Esophagus mucosa (tissue), 1 donor: ENCODE results near the gene GTSE1. TPM values are rescaled to one million over a fixed set of nuclear protein-coding genes. Genes with fewer than 3 reads are reported as not detected.

Experiments used
- ATAC-seq: fragments of 200-7000 bp; cut with Tn5 transposase; one replicate; pipeline ENCODE4 v1.9.1; 2020
- total RNA-seq: library from RNA; stranded (reverse); gene quantifications from one replicate; pipeline ENCODE4 v1.2.4, GENCODE V29; 2023
- donor health status: DM: yes; HTN: yes; CAD: no.

Gene GTSE1
- total RNA-seq, 1 donor from 2014 or later: 10.2 TPM

DNA sequence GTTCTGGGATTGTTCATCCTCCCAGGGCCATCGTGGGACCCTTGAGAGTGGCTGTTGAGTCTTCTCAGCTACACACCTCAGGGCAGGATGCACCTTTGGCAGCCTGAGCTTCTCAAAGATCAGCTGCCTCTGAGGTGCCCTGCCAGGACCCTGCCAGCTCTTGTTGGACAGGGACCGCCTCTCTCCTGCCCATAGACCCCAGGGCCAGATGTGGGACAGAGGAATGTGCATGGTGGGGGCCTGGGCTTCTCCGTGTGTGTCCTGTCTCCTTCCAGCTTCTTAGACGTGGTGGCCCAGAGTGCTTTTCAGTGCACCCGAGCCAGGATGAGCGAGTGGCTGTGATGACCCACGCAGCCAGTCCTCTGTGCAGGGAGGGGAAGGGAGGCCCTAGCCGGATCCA, 32.9 kb downstream of the GTSE1 start:
- ATAC-seq: no peak

DNA sequence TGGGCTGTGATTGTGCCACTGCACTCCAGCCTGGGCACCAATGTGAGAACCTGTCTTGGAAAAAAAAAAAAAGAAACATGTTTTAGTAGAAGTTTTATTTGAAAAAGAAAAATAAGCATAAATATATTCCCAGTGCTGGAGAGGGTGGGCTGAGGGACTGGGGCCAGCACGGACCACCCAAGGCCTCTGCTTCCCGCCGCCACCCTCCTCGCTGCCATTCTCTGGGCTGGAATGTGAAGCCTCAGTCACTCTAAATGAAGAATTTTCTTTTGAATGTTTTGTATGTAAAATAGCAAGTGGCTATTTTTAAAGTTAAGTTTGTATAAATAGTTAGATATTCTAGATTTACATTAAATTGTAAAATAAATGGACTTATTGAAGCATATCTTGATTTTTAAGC, 33.8 kb downstream of the GTSE1 start:
- ATAC-seq: no peak

DNA sequence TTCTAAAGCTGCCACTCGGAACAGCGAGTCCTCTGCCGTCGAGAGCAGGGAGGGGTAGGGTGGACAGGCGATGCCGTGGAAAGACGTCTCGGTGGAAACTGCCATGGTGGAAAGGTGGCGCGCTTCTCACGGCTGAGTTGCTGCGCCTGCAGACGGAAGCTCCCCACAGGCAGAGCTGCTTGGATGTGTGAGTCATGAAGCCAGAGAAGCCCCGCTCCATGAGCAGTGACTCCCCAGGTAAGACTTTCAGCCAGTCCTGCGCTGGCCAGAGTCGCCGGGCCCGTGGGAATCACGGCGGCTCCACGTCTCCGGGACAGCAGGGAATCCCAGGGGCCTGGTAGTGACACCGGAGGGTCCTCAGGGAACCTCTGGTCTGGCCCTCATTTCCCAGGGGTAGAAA, 34.8 kb downstream of the GTSE1 start:
- ATAC-seq: no peak

DNA sequence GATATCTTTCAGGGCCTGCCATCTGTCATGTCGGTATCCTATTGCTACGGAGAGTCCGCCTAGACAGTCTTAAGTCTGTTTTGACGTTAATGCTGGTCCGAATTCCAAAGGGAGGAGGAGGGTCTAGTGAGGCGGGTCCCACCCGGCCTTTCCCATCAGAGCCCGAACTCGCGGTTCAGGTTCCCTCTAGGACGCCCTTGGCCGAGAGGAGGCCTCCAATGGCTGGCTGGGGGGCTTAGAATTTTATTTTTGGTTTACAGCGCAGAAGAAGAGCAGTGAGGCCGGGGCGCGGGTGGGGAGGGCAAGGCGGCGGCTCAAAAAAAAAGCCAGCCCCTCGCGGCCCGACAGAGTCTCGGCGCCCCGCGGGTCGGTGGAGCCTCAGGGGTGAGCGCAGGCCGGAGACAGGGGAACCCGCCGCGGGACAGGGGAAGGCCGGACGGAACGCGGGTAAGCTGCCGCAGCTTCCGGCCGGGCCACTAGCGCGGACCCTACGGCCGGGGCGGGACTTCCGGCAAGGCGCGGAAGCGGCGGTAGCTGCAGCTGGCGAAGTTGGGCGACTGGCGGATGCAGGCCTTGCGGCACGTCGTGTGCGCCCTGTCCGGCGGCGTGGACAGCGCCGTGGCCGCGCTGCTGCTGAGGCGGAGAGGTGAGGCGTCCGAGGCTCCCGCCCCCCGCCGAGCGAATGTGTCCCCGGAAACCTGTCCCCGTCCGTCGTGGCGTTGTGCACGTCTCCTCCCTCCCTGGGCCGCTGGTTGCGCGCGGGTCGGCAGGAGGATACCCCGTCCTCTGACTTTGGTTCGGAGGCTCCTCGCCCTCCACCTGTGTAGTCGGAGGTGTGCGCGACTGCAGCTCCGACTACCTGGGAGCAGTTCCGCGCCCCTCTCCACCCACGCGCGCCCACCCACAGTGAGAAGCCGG, 38.8 kb downstream of the GTSE1 start, which contains the start of gene TRMU:
TRMU (plus strand) TSS at position 514 of the 918 bp plus-strand sequence; CDS start at position 565, 51 bp downstream.
- peak; percentile 81 for ATAC-seq

DNA sequence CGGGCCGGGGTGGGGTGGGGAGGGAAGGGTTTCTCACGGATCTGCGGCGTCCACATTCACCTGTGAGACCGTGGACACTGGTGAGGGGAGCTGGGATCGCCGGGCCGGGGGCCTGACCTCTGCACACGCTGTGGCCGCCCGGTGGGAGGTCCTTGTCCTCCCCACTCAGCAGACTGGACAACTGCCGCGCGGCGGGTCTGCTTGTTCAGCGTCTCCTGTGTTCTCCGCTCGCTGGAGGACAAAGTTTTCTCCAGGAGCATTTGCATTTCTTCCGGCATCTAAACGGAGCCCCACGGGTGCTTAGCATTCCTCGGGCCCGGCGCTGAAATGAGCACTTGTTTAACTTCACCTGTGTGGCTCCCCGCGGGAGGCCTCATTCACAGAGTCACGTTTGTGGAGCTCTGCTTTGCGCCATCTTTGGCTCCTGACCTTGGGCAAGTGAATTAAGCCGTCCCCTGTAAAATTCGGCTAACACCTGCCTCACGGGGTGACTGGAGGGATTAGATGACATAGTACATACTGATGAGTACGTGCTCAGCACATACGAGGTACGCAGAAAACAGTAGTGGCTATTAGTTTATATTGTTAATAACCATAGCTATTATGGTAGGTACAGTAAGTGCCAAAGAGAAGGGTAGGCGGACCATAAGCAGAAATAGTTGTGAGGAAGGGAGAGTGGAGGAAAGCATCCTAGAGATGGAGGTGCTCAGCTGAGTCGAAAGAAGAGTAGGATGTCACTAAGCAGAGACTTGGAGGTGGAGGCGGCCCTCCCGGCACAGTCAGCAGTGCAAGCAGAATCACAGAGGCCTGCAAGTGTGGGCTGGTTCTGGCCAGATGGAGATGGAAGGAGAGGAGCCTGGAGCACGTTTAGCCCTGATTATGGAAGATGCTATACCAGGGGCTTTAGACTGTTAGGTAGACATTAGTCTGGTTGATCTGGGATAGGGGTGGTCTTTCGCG, 39.7 kb downstream of the GTSE1 start:
- ATAC-seq: peak; percentile 40

DNA sequence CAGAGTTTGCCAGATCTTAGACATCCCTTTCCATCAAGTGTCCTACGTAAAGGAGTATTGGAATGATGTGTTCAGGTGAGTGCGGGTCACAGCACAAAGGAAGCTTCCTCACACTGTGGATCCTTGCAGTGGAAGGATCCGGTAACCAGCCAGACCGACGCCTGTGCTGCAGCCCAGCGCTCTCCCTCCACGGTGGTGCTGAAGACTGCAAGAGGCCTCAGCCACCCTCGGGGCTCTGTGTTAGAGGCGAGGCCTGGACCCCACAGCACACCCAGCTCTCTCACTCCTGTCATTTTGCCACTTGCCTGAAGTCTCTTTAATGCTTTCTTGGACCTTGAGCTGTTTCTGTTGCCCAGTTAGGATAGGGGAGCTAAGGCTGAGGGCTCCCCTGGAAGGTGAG, 41.2 kb downstream of the GTSE1 start:
- no peak for ATAC-seq

DNA sequence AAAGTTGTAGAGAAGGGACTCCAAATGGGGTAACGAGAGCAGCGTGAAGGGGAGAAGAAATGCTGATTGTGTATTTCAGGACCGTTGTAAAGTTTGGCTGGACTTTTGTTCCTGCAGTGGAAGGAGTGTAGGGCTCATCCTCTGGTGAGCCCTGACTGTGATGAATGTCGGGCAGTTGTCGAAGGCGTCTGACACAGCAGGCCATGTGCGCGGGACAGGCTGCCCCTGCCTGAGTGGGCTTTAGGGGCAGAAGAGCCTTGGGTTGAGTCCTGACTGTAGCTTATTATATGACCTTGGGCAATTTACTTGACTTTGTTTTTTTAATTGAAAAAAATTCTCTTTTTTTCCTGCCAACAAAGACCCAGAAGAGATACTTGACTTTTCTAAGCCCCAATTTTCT, 42.0 kb downstream of the GTSE1 start:
- no peak for ATAC-seq

DNA sequence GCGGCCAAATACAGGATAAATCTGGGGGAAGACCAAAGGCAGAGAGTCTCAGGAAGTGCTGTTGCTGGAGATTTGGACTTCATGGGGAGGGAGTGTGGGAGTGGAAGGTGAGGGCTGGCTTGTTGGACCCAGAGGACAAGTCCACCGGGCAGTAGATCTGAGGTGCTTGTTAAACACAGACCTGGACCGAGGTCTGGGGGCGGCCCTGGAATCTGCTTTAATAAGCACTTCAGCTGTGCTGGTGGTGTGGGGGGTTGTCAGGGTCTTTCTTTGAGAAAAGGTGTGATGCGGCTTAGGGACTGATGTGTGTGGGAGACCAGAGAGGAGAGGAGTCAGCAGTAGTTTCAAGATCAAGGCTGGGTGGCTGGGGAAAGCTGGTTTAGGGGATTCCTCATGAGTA, 43.3 kb downstream of the GTSE1 start:
- no peak for ATAC-seq

DNA sequence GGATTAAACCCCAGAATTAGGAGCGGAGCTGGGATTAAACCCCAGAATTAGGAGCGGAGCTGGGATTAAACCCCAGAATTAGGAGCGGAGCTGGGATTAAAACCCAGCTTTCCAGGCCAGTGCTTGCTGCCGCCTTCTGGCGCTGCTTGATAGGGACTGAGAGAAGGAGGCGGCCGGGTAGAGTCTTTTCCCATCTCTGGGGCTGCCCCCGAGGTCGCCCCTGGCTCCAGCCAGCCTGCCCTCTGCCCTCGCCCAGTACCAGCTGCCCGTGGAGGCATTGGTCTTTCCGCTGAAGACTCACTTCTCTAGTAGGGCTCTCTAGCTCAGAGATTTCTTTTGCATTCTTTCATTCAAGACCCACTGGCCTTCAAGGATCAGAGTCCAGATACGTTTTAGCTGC, 44.0 kb downstream of the GTSE1 start:
- ATAC-seq: no peak

DNA sequence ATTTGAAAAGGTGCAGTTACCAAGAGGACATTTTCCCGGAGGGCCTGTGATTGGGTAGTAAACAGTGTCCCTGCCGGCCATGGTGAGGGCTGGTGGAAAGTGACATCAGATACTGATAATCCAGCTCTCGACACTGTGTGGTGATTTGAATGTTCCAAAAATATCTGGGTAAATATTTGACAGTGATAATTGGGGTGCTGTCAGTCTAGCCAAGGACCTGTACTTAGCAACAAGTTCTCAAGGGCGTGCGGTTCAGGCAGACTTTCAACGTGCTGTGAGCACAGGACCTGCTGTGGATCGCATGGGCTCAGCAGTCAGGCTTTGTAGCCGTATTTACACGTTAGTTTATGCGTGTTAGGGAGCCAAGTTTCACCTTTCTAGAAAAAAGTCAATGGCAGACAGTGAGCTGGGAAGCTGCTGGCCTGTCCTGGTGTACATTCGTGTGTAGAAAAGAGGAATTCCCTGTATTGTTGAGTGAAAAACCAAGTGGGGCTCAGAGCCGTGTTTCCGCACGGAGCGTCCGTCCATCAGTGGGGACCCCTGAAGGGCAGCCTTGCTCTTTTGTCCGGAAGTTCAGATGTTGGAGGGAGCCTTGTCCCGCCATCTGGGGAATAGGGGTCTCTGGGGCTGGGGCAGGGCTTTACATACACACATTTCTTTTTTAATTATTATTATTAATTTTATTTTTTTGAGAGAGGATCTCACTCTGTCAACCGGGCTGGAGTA, 50.2 kb downstream of the GTSE1 start:
- ATAC-seq: no peak

DNA sequence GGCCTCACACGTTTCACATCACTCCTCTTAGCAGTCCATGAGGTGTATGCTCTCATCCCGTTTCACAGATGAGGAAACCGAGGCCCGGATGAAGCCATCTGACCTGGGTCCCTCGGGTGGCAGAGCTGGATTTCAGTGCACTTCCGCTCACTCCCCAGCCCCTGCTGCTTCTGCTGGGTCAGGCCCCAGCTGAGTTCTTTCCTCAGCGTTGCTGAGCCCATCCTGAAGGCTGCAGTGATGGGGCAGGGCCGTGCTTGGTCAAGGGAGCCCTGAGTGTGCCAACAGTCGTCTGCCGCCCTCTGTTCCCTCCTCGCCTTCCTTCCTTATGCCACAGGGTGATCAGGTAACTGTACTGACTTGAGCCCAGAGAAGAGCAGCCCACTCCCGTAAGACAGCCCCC, 51.0 kb downstream of the GTSE1 start:
- no peak for ATAC-seq

DNA sequence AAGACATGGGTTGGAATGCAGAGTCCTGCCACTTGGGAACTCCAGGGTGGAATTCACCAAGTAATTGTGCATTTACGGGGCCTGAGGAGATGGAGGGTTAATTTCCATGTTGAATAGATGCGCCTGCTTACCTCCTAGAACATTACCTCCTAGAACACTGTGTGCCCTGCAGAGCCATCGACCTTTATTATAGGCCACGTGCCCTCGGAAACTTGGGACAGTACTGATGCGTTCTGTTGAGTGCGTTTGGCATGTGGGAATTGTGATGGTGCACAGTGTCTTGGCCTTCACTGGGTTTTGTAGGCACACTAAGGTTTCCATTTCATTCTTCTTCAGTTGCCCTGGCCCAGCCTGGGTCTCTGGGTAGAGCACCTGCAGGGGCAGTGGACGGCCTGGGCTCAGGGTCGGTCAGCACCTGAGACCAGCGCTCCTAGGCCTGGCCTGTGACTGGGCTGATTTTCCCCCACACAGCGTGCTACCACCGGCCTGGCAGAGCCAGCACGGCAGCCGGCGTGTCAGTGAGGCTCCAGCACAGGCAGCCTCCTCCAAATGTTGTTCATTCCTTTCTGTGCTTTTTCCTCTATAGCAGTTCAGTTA, 51.5 kb downstream of the GTSE1 start:
- no peak for ATAC-seq

DNA sequence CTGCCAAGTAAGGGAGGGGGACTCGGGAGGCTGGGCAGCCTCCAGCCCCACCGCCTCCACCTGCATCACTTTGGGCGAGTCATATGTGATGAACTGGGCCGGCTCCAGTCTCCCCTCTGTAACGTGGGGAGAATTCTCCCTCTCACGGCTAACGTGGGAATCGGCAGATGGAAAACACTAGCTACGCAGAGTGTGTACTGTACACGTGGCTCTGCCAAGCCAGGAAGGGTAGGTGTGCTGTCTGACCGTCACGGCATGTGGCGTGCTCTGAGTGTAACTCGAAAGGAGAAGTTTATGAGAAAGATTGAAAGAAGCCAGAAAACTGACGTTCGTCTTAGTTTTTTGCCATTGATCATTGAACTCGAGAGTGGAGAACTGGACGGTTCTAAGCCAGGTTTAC, 52.6 kb downstream of the GTSE1 start:
- no peak for ATAC-seq

DNA sequence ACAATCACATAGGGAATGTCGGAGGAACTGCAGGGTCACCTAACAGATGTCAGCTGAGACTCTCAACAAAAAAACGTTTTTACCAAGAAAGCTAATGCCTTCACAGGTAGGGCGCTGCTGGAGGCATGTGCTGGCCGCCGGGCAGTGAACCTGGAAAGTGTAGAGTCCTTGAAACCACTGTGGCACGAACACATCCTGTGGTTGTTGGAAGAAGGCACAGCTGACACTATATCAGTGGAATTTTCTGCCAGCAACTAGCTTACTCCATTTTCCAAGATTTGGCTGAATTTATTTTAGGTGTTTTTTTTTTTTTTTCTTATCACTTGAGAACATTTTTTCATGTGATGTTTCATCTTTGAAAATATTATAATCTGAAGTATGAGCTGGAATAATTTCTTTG, 53.0 kb downstream of the GTSE1 start:
- ATAC-seq: no peak

DNA sequence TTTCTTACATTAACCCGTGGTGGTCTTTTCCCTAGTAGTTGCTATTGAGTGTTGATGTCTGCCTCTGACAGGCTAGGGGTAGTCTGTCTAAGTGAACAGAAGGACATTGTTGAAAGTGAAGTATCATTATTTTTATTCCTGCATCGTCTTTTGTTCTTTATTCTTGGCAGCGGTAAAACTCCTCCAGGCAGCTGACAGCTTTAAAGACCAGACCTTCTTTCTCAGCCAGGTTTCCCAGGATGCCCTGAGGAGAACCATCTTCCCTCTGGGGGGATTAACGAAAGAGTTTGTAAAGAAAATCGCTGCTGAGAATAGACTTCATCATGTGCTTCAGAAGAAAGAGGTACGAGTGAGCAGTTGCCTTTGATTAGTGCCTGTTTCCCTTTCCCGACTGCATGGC, 53.5 kb downstream of the GTSE1 start:
- no peak for ATAC-seq

DNA sequence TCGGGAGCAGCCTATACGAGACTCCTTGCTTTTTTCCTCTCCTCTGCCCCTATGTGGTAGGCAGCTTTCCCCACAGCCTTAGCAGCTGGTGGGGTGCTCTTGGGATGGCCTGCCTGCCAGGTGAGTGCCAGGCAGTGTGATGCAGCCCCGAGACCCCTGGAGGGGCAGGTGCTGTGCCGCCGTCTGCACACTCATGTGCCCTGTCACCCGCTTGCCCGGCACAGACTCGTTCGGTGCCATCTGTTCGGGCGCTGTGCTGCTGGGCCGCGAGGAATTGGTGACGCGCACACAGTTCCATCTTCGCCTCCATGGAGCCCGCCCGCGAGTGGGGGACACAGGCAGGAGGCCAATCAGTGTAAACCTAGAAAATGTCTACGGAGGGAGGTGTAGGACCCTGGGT, 54.0 kb downstream of the GTSE1 start:
- ATAC-seq: no peak

DNA sequence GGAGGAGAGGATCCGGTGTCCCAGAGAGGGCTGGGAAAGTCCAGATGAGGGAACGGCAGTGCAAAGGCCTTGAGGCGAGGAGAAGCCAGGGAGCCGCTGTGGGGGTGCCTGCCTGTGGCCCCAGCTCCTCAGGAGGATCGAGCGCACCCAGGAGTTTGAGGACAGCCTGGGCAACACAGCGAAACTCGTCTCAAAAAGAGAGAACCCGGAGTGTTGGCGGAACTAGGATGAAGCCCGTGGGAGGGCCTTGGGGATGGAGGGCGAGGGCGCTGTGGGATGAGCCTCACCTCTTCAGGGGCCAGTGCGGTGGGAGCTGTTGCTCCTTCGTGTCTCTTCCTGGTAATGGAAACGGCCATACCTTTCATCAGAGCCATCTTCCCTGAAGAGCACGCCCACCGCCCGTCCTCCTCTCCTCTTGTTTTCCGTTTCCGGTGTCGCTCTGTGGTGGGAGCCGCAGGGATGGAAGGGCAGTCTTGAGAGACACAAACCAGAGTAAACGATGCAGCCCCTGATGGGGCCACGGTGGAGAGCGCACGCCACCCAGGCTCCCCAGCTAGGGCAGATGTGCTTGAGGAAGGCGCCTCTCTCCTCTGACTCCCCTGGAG, 54.6 kb downstream of the GTSE1 start:
- ATAC-seq: no peak

DNA sequence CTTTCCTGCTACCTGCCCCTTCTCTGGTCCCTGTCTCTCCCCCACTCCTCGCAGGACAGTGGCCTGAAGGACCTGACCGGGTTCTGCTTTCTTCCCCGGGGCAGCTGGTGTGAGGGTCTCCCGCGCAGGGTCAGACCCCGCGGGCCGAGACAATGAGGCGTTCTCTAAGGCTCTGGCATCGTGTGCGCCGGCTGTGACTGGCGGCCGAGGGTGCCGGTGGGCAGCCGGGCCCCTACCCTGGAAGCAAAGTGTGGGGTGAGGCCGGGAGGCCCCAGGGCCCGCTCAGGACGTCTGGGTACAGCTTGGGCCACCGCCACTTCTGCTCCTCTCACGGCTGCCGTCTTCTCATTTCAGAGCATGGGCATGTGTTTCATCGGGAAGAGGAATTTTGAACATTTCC, 55.1 kb downstream of the GTSE1 start:
- no peak for ATAC-seq

DNA sequence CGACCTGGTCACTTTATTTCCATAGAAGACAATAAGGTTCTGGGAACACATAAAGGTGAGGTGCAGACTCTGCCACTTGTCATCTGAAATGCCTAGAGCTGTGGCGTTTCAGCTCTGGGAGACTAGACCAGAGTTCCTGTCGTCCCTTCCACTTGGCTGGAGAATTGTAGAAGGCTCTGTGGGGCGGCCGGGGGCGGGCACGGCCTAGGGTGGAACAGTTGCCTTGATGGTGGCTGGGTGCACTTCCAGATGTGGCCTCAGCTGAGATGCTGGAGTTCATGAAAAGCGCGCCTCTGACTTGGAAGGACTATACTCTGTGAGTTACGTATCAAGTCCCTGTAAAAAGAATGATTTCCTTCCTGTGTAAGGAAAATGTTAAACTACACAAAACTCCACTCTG, 55.6 kb downstream of the GTSE1 start:
- ATAC-seq: no peak

DNA sequence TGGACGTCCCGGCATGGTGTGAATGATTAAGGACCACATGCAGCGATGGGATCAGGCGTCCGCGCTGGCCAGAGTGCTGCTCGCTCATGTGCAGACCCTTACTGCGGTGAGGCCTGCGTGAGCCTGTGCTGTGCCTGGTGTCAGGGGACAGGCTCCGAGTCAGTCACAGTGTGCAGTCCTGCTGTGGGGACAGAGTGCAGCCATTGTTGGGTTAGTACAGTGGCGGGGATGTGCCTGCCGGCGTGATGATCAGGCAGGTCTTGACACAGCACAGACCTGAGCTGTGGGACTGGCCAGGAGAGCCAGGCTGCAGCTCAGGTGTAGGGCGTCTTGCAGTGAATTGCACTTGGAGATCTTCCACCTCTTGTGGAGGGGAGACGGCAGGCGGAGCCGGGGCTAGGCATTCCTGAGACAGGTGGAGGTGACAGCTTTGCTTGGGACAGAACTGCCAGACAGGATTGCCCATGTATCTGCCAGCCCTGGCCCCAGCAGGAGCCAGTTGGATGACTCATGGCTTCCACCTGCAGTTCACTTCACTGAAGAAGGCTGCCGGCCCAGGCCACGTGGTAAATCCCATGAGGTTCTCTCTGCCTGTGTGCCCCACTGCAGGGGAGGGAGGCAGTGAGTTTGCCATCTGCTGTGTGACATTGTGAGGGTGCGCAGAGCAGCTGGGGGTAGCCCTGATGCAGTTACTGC, 56.2 kb downstream of the GTSE1 start:
- ATAC-seq: peak; percentile 81

DNA sequence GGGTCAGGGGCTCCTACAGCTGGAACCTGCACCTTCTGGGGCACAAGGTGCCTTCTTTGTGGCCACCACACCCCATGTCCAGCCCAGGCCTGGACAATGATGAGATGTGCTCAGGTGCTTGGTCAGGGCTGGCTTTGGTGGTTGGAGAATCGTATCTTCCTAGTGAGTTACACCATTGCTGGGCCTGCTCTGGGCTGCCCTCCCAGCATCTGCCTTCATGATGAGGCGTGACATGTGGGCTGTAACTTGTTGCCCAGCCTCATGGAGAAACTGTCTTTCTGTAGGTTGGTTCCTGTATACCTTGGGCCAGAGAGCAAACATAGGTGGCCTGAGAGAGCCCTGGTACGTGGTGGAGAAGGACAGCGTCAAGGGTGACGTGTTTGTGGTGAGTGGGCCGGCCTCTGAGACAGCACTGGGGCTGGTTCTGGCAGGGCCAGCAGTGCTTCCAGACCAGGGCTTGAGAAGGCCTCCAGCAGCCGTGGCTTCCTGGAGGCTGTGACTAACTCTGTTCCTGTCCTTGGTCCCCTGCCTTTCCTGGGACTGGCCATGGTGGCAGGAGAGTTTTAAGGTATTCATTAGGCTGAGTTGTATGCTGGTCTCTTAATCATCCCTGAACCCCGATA, 56.9 kb downstream of the GTSE1 start:
- ATAC-seq: no peak
